GM21360 (cell line): ENCODE data around the gene HECTD4.

Source experiments
- ATAC-seq: cut with Tn5 transposase; IDR thresholded peaks from one replicate; pipeline ENCODE4 v1.9.1; 2021; ENCODE audit warnings: mild to moderate bottlenecking, moderate library complexity; ENCODE audit not compliant: unreplicated experiment

HECTD4 gene

GRCh38 chr12:112183141-112184021, 198.8 kb downstream of the HECTD4 start:
- no peak for ATAC-seq

- no peak for ATAC-seq
These were observed 199.7 kb downstream of the HECTD4 start for GRCh38 chr12:112182499-112182898.

- no peak for ATAC-seq
These were observed 201.8 kb downstream of the HECTD4 start for GRCh38 chr12:112180422-112180821.

- ATAC-seq, result no peak
These were observed 202.3 kb downstream of the HECTD4 start for GRCh38 chr12:112179916-112180315.

- ATAC-seq, result no peak
These were observed 202.9 kb downstream of the HECTD4 start for GRCh38 chr12:112179341-112179740.

- ATAC-seq, result no peak
These were observed 203.4 kb downstream of the HECTD4 start for GRCh38 chr12:112178796-112179195.

- ATAC-seq, result no peak
These were observed 205.8 kb downstream of the HECTD4 start for GRCh38 chr12:112176321-112177010.

- no peak for ATAC-seq
These were observed 206.7 kb downstream of the HECTD4 start for GRCh38 chr12:112175361-112176155.

GRCh38 chr12:112172556-112173324, 209.5 kb downstream of the HECTD4 start:
- no peak for ATAC-seq

- no peak for ATAC-seq
These were observed 211.1 kb downstream of the HECTD4 start for GRCh38 chr12:112170971-112171596.

- ATAC-seq, result no peak
These were observed 211.9 kb downstream of the HECTD4 start for GRCh38 chr12:112170376-112170775.

- ATAC-seq, result no peak
These were observed 212.3 kb downstream of the HECTD4 start for GRCh38 chr12:112169966-112170365.

GRCh38 chr12:112169161-112169872, 212.9 kb downstream of the HECTD4 start:
- ATAC-seq, result no peak

- no peak for ATAC-seq
These were observed 213.7 kb downstream of the HECTD4 start for GRCh38 chr12:112168561-112168971.

GRCh38 chr12:112167718-112168525, 214.3 kb downstream of the HECTD4 start:
- ATAC-seq, result no peak

GRCh38 chr12:112167031-112167461, 215.2 kb downstream of the HECTD4 start:
- no peak for ATAC-seq

- ATAC-seq, result no peak
These were observed 215.9 kb downstream of the HECTD4 start for GRCh38 chr12:112166051-112167015.
